HG03108 (cell line): Measurements from ENCODE around the gene RNF220.

ENCODE experiments used
- ATAC-seq: cut with Tn5 transposase; IDR thresholded peaks from one replicate; pipeline ENCODE4 v1.9.1; 2021; ENCODE audit warnings: moderate library complexity; ENCODE audit not compliant: unreplicated experiment

RNF220 gene

DNA sequence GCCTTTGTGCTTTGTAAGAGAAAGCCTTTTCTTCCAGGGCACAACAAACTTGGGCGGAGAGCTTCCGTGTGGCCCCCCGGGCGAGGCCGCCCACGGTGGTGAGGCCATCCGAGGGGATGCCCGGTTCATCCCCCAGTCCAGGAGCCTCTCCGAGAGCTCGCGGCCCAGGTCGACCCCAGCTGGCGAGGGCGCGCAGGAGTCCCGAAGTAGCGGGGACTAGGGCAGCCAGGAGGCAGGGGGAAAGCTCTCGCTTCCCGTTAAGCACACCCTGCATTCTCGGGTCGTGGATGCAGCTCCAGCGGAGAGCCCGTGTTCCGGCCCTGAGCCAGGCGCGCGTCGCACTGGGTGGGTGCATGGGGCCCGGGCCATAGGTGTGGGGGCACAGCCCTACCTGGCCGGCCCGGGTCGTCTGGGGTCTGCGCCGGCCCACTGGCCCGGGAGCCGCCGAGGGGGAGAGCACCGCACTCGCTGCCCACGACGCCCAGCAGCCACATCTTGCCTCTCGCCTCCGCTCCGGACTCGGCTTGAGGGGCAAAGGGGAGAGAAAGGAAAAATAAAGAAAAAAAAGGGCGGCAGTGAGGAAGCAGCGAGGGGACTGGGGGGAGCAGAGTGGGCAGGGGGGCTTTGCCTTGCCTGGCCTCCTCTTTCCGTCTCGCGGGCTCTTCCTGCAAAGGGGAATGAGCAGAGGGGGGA lies 1.8 kb downstream of the RNF220 start:
- no peak for ATAC-seq

DNA sequence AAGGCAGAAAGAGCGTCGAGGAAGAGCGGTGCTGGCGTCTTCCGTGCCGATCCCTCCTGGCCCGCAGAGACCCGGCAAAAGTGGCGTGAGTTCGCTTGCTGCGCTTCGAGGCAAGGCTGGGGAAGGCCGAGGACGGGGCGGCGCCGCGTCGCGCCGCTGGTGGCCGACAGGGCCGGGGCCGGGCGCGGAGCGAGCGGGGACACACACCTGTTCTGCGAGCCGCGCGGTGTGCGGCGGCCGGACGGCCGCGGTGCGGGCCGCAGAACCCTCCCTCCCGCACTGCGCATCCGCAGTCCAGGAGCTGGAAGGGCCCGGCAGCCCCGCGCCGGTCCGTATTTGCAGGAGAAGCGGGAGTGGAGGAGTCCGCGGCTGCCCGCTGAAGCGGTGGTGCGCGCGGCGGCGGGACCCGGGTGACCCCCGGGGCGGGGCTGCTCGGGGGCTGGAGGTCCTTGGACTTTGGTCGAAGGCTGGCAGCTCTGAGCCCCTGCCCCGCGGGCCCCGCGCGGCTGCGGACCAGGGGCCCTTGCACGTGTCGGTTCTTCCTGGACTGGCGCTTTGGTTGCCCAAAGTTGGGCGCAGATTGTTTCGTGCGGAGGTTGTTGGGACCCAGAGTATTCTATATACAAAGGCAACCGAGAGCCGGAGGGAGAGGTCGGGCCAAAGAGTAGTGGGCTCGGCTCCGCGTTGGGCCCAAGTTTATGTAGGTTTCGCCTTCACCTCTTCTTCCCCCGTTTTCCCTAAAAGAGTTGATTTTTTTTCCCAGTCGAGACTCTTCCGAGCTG lies 2.6 kb downstream of the RNF220 start:
- no peak for ATAC-seq

GRCh38 chr1:44408212-44408582 lies 3.1 kb downstream of the RNF220 start:
- ATAC-seq, result no peak

- no peak for ATAC-seq
Measured at GRCh38 chr1:44408632-44409602, 3.9 kb downstream of the RNF220 start.

DNA sequence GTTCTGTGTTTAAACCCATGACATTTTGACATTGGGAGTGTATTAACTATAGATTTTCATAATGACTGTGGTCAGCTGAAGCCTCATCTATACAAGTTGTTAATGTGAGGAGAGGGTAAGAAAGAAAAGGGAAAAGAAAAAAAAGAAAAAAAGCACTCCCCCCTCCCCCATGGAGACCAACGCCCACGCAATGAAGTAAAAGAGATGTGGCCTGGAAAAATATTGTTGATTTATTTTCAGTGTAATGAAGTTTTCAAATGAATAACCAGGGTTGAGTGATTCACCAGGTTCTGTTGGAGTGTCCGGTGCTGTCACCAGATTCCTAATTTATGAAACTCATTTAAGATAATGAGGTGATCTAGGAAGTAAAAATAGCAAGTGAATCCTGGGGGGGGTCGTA lies 4.7 kb downstream of the RNF220 start:
- no peak for ATAC-seq

DNA sequence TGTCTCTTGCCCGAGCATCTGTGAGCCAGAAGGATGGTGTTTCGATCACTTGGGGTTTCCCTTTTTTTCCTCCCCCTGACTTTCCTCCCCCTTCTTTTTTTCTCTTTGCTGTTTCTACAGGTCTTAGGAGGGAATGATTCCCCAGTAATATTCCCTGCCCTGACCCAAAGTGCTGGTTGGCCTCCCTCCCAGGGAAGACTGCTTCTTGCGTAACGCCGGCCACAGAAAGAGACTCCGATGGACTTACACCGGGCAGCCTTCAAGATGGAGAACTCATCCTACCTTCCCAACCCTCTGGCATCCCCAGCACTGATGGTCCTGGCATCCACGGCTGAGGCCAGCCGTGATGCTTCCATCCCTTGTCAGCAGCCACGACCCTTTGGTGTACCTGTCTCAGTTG lies 6.8 kb downstream of the RNF220 start:
- no peak for ATAC-seq

- ATAC-seq, result no peak
Measured at GRCh38 chr1:44412601-44413000, 7.5 kb downstream of the RNF220 start.

DNA sequence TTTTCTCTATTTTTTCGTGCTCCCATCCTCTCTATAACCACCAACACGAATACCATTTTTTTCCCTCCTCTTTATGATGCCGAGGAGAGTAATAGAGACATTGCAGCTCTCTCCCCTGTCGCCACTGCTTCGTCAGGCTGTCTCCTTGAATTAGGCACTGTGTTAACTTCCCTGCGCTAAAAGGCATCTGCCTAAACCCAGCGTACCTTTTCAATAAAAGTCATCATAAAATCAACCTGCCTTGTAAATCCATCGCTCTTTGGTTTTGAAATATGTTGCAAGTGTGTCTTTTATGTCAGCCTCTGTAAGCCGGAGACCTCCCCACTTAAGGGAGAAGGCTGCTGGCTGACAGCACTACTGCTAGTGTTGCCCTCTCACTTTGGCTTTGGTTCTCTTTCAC lies 8.7 kb downstream of the RNF220 start:
- ATAC-seq, result no peak

- no peak for ATAC-seq
Measured at GRCh38 chr1:44415013-44415412, 10.0 kb downstream of the RNF220 start.

GRCh38 chr1:44416408-44416807 lies 11.4 kb downstream of the RNF220 start:
- ATAC-seq, result no peak

GRCh38 chr1:44417351-44418021 lies 12.4 kb downstream of the RNF220 start:
- ATAC-seq, result no peak

- no peak for ATAC-seq
Measured at GRCh38 chr1:44418022-44418673, 13.1 kb downstream of the RNF220 start.

DNA sequence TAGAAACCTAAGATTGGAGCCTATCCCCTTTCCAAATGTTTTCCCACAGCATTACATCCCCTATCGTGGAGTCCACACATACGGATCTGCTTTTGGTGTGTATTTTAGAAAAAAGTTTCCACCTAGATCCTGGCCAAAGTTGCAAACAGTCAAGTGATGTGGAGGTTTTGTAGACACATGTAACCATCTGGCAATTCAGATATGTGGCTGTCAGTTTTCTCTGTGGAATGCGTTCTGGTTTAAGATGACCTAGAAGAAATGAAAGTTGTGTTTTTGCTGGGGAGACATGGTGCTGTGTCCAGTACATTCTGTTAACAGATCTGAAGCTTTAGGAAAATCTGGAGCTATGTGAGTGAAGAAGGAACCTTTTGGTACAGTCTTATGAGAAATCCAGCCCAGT lies 14.8 kb downstream of the RNF220 start:
- ATAC-seq, result no peak

DNA sequence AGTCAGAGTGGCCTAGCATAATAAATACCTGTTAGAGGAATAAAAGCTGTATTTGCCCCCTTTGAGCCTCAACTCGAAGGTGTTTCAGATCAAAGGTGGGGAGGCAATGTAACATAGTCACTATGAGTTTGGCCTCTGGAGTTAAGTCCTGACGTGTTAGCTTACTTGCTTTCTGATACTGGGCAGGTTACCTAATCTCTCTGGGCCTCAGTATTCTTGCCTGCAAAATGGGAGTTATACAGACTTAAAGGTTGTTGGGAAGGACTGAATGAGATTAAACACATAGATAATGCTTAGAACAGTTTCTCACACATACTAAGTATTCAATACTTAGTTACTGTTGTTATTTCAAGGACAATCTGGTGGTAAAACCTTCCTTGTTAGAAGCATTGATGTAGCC lies 15.5 kb downstream of the RNF220 start:
- no peak for ATAC-seq

DNA sequence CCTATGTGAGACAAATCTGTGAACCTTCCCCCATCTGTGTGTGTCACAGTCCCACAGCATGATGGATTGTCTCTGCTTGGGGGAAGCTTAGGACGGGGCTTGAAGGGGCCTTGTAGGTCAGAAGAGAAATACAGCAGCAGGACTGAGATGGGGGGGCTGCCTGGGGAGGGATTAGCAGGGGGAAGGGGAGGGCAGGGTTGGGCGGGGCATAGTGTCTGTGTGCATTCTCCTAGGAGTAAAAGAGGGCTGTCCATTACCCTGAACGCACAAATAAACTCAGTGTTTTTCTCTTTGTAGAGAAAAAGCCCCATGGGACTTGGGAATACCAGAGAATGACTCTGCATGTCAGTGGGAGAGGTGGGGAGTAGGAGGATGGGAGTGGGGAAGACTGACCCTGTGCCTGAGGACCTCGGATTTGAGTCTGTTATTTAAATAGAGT lies 16.4 kb downstream of the RNF220 start:
- no peak for ATAC-seq

DNA sequence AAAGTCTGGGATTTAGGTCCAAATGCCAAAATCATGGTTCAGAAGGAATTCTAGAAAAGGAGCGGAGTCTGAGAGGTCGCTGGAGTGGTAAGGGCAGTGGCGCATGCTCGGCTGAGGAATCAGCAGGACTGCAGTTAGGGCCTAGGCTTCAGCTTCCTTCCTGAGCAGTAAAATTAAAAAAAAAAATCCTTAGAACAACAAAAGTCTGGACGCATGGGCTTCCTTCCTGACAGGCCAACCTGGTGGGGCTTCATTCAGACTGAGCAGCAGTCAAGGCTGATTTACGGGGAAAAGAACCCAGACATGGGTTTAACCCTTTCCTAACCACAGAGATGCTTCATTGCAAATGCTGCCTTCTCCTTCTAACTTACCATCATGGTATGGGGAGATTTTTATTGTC lies 17.1 kb downstream of the RNF220 start:
- ATAC-seq, result no peak

DNA sequence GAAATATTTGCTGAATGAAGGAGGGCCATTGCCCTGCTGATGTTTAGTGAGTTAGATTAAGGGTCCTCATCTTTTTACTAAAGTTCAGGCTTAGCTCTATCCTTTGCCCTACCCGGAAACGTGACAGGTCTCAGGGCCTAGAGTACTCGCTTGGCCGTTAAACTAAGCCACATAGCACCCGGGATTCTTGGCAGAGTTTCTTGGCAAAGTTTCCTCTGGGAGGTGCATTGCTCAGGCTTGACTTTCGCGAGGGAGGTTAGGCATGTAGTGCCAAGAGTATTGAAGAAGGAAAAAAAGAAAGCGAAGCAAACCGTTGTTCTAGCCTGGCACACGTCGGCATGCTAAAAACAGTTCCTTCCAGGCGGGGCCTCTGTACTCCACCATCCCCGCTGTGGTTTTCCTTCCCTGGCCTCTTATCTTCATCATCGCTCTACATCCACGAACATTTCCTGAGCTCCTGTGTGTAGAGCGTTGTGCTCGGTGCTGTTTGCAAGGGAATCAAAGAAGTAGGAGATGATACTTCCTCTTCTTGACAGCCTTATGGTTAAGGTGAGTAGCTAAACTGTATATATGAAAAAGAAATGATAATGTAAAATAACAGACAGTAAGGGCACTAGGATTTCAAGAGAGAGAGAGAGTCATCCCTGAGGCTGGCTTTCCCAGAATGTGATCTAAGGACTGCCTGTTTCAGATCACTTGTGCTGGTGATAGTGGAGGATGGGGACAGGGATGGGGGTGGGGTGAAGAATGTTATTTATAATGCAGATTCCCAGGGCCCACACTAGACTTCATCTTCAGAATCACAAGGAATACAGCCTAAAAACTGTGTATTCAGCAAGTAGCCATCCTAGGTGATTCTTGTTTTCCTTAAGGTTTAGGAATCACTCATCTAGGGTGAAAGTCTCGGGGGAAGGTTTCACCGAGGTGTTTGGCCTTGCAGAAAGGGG lies 18.8 kb downstream of the RNF220 start:
- ATAC-seq, result no peak

GRCh38 chr1:44424747-44425146 lies 19.7 kb downstream of the RNF220 start:
- ATAC-seq, result no peak

DNA sequence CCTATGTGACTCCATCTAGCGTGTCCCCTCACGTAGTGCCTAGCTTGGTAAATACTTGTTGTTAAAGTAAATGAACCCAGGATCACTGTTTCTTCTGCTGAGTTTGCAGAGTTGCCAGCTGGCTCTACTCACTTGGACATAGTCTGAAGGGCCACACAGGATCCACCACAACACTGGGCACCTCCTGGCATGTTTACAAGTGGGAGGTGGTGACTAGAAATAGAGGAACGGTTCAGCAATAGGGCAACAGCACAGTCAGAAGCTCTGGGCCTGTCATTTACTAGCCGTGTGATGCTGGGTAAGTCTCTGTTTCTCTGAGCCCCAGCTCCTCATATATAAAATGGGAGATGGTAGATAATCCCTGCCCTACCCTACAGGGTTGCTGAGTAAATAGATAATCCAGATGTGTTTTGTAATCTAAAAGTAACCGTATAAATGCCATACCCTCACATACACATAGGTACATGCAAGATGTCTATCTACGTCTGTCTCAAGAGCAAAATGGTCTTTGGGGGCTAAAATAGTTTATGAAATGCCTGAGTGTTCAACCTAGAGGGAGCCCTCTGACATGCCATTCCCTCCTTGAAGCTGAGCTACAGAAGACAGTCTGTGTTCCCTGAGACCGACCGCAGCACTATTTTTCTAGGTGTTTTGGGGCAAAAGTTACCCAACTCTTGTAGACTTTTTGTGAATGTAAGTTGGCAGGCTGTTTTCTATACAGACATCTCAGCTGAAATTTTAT lies 20.5 kb downstream of the RNF220 start:
- no peak for ATAC-seq
